Activated CD4-positive, alpha-beta T cell treated with anti-CD3 and anti-CD28 coated beads, Interleukin-2, amount 50 U/mL, for 1 hour (primary cell): ENCODE results near the gene CRY2.

Experiments used
- DNase-seq: peaks from one replicate; pipeline ENCODE4 v3.0.0-alpha.2; 2020

Gene CRY2

DNA sequence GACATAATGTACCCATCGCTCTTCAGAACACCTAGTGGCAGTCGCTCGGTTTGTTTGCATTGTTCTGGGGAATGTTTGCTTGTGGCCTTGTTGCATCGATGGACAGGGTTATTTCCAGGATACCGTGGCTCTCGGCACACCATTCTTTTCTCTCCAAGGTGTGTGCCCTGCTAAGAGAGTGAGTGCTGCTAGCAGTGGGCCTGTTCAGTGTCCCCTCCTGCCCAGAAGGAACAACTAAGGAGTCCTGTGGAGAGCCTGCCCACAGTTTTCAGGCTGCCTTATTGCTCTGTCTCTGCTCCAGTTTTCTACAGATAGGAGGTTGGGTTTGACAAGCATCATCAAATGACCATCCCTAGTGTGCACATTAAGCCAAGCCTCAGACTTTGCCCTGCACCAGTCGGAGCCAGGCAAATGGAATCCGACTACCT is 1.4 kb downstream of the CRY2 start:
- no peak for DNase-seq

DNA sequence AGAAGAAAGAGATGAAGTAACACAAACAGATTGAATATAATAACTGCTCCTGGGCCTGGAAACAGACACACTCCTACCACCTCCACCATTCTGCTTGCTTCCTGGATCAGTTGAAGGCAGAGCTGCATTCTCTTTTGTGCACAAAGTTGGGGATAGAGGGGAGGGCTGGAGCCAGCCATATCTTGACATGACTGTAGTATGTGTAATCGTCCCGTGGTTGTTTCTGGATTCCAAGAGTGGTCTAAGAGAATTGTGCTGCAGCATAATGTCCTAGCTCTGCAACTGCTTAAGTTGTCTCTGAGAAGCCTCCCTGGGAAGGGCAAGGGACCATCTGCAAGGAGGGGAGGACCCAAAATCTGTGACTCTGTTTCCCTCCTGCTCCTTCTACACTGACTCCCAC is 3.2 kb downstream of the CRY2 start:
- DNase-seq, result no peak

DNA sequence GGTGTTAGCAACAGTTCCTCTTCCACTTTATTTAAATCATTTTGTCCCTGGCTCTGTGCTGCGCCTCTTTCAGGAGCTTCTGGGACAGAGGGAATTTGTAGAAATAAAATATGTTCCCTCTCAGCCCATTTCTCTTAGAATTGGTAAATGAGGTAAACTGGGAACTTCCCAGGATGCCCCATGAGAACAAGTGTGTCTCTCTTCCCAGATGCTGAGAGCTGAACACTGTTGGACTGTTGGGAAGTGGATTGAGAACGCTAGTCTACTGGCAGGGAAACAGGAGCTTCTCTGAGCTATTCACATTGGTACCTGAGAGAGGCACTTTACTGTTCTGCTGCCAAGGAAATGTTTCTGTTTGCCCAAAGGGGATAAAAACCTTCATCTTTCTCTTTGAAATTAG is 4.0 kb downstream of the CRY2 start:
- DNase-seq, result no peak

DNA sequence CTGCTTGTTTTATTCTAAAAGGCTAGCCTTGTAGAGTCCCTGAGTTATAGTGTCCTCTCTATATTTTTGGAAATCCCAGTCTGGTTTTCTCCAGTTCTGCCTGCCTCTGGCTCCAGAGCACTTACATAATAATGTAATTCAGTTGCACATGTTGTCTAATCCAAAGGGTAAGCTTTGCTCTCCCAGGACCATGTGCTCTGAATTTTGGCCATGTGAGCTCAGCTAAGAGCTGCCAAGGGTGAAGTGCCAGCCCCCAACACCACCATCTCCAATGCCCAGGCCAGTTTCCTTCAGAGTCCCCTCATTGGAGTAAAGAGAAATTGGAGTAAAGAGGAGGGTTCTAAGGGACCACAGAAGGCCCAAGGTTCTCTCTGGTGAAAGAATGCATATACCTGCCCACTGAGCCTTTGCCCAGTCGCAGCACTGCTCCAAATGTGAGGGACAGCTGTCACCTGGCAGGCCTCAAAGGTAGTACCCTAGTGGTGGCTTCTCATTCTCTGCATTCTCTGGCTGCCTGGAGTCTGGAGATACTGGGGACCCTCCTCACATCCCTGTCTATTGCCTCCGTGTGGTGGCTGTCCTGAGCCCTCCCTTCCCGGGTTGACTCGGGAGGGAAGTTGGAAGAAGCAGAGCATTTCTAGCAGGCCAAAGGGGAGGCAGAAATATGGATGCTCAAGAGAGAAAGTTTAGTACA is 4.9 kb downstream of the CRY2 start:
- DNase-seq, result no peak

DNA sequence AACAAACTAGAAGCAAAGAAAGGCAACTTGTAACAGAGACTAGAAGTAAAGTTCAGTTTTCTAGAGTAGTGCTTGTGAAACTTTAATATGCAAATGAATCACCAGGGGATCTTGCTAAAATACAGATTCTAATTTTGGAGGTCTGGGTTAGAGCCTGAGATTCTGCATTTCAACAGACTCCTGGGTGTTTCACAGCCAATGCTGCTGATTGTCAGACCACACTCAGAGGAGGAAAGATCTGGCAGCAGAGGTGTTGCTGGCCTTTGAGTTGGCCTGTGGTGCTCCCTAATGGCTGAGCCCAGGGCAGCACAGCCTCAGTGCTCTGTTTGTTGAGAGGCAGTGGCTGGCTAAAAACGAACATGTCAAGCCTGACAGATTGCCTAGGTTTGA is 5.4 kb downstream of the CRY2 start:
- no peak for DNase-seq

DNA sequence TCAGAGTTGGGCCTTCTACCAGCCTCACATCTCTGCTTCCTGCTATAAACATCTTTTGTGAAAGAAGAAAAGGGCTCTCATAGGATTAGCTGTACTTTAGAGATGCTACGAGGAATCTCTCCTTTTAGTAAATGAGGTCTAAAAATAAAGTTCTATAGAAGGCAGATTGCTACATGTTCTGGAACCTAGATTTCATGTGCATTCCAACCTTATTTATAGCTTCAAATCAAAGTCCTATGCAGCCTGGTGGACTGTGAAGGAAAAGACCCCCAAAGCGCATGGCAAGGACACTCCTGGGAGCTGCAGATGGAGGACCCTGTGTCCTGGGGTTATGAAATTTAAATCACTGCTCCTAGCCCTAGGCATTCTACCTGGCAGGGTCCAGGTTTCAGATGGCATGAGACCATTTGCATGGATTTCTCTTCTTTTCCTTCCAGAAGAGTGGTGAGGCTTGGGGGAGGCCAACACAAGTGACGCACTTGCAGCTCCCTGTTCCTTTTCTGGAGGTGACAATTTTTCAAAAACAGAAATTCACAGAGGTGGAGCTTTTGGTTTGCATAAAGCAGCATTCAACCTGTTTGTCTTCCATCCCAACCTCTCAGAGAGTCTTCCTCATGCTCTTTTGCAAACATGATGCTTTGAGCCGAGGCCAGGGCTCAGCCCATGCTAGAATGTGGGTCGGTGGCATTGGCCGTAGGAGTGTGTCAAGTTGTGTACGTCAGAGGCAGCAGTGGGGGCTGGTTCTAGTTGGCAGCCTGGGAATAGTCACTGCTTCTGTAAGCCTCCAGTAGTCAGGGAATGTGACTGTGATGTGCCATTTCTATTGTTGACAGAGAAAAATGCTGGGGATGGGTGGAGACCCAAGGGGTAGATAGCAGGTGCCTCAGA is 6.3 kb downstream of the CRY2 start:
- DNase-seq, result no peak

DNA sequence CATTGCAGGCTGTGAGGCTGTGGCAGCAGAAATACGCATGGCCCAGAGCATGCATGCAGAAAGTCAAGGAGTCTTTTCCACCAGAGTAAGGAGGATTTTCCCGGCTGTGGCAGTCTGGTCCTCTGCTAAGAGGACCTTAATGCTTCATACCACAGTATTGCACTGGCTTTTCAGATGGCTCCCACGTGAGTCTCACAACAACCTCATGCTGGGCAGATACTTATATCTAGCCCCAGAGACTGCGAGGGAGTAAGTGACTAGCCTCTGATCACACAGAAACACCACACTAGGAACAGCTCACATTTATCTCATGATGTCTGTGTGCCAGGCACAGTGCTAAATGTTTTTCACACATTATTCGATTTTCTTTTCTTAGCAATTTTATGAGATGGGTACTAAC is 8.0 kb downstream of the CRY2 start:
- DNase-seq, result no peak

DNA sequence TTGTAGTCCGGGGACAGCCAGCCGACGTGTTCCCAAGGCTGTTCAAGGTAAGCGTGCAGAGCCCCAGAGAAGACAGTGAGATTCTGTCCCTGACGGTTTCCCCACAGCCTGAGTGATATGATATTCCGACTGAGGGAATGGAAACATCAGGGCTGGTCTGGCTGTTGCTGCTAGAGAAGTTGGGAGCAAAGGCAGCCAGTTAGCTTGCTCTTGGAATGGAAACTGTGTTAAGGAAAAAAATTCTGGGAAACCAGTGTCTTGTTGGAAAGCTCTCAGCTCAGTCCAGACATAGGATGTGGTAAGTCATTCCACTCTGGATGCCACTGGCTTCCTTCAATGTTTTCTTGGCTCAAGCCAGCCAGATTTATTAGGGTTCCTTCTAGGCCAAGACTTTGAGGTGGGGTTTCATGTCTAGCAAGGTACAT is 8.8 kb downstream of the CRY2 start:
- no peak for DNase-seq

DNA sequence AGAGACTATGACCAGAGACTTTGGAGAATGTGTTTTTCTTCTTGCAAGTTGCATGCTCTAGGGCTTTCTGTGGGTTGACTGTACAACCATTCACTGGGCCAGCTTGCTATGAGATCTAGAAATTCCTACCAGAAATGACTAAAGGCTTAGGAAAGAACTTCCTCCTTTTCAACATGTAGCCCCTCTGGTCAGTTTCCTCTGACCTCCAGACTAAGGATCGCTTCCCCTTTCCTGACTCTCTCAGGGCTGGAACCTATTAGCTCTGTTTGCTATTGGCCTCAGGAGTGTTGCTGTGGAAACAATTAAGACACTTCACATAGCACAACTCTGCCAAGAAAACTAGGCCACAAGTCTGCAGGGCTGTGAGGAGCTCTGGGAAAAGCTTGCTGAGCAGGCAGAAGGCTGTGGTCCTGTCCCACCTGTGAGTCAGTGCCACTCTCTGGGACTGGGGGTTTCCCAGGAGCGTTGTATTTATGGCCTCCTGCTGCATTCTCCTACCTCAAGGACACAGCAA is 10.7 kb downstream of the CRY2 start:
- no peak for DNase-seq

DNA sequence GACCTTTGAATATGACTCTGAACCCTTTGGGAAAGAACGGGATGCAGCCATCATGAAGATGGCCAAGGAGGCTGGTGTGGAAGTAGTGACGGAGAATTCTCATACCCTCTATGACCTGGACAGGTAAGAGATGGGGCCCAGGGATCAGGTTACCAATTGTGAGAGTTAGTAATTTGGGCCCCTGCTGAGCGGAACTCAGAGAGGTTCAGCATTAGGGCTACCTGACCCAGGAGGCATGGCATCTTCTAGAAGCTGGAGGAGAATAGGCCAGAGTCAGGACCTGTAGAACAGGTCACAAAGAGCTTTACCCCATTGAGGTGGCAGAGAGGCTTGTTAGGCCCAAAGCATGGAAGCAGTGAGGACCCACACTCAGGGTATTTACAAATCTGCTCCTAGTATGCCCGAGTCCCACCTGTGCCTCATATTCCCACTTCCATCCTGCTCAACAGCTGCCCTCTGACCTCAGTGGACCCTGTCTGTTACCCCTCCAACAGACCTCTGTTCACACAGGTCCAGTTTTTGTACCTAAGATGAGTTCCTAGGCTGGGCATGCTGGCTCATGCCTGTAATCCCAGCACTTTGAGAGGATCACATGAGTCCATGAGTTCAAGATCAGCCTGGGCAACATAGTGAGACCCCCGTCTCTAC is 11.6 kb downstream of the CRY2 start:
- DNase-seq, result no peak

DNA sequence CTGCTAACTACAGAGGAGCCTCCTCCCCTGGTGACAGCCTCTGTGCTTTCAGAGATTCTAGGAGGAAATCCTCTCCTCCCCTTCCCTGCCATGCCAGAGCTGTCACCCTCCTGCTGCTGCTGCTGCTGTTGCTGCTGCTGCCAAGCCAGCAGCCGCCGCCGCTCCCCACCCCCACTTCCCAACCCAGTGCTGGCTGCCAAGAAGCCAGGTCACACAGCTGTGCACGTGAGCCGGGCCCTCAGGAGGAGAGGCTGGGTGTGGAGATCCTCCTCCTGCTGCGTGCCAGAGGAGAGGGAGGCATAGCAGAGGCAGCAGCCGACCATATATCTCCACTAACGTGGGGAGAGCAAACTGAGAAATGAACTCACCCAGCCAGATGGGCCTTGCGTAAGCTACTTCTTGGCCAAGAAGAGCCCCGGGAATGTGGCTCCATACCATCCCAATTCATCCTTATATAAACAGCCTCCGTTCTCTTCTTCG is 12.4 kb downstream of the CRY2 start:
- no peak for DNase-seq

DNA sequence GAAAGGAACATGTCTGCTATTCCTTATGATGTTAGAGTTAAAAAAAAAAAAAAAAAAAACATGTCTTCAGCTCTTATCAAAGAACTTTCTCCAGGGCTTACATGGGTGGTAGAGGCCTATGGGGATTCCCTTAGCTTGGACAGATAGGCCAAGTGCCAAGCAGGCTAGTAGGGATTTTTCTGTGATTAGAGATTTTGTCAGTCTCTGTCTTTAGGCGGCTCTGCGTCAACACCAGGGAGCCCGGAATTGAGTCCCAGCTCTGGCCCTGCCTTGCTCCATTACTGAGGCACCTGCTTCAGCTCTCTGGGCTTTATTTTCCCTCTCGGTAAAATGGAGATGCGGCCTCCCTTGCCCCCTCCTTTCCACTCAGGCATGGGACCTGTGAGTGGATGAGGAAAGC is 13.1 kb downstream of the CRY2 start:
- no peak for DNase-seq

DNA sequence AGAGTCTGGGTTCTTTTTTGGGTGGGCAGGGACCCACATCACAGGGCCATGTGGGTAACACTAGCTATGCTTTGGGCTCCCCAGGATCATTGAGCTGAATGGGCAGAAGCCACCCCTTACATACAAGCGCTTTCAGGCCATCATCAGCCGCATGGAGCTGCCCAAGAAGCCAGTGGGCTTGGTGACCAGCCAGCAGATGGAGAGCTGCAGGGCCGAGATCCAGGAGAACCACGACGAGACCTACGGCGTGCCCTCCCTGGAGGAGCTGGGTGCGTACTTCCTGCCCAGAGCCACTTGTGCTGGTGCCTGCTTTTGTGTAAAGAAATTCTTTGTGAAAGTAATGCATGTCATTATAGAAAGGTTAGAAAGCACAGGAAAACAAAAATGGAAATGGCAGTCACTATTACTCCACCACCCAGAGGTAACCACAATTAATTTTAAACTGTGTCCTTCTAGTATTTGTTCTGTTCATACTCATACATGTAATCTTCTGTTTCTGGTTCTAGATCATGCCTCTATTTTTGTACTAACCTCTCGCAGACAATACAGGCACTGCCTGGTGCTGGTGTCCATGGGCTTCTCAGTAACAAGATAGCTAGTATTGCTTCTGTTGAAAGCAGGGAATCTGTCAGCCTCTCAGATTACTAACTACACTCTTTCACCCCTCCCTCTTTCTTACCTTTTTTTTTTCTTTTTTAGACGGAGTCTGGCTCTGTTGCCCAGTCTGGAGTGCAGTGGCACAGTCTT is 13.7 kb downstream of the CRY2 start:
- no peak for DNase-seq

DNA sequence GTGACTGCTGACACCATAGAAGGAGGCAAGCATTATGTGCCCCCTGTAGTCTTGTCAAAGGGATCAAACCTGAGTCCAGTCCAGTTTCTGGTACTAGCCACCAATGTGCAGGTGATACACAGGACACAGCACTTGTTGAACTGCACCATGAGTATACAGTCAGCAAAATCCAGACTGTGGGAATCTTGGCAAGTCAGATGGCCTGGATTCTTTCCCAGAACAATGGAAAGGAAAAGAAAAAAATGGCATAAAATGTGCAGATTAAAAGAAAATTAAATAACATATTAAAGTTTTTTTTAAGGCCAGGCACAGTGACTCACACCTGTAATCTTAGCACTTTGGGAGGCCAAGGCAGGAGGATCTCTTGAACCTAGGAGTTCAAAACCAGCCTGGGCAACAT is 16.8 kb downstream of the CRY2 start:
- no peak for DNase-seq

DNA sequence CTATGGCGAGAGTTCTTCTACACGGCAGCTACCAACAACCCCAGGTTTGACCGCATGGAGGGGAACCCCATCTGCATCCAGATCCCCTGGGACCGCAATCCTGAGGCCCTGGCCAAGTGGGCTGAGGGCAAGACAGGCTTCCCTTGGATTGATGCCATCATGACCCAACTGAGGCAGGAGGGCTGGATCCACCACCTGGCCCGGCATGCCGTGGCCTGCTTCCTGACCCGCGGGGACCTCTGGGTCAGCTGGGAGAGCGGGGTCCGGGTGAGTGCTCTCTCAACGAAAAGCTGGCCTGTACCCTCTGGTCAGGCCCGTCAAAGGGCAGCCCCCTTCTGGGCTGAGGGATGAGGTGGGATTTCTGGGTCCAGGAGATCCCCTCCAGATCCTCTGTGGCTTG is 22.3 kb downstream of the CRY2 start:
- no peak for DNase-seq

DNA sequence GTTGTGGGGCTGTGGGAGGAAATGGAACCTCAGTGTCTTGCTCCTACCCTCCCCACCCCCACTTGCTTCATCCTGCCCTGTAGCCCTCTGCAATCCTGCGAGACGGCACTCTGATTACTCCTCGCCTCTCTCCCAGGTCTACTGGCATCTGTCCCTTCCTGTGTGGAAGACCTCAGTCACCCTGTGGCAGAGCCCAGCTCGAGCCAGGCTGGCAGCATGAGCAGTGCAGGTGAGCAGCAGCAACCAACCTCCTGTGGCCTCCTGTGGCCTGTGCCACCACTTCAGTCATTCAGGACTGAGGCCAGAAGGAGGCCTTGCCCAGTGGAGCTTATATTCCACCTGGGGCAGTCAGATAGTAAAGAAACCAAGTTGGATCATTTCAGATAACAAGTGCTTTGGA is 23.4 kb downstream of the CRY2 start:
- no peak for DNase-seq

DNA sequence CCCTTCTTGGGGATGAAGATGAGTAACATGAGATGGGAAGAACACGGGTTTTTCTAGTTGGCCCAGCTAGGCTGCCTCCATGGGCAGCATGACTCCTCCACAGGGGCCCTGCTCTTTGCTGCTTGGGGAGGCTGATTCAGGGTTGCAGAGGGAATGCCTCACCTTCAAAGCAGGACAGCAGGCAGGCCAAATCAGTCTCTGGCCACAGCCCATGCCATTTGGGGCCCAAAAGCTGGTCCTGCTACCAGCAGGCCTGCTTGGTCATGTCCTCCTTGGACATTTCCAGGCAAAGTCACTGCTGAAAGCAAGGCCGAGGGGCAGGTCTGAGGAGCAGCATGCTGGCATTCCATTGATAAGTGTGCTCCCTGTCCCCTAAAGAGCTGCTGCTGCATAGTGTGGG is 24.4 kb downstream of the CRY2 start:
- DNase-seq, result no peak

DNA sequence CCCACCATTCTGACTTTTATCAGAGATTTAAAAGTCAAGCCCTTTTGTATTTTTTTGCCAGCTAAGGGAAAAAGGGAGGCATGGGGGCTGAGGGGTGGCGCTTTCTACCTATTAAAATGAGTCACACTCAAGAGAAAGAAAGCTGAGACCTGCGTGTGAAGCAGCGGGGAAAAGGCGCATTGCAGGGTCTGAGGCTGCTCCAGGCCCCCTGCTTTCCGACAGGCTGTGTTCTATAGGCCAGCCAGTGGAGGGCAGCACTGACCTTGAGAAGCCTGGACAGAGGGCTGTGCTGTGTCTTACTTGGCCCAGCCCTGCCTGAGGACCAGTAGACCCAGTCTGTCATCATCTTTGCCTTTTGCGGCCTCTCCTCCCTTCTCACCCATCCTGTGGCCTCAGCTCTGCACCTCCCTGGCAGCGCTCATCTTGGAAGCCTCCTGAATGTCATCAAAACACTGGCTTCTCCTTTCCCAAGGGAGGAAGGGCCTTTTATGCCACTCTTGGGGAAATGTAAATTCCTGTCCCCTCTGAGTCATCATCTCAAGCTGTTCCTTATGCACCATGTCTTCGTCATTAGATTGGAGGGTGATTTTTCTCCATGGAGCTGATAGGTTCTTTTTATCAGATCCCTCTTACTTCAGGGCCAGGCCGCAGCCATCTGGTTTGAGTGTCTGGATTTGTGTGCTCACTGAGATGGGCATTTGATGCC is 25.5 kb downstream of the CRY2 start:
- peak; percentile 31 for DNase-seq

DNA sequence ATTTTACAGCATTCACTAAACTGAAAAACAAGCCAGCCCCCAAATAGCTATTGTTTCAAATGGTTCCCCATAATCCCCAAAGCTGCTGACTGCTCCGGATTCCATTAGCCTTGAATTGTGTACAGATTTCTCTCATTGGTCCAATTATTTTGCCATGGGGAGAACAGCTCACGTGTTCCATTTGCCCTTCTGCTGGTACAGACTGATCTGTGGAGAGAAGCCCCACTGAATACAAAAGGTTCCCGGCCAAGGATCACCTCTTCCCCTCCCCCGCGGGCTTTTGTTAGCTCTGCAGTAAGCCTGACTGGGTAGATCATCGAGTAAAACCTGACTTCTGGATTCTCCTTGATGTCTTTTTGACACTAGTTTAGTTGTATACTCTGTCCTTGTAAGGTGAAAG is 29.1 kb downstream of the CRY2 start:
- no peak for DNase-seq

DNA sequence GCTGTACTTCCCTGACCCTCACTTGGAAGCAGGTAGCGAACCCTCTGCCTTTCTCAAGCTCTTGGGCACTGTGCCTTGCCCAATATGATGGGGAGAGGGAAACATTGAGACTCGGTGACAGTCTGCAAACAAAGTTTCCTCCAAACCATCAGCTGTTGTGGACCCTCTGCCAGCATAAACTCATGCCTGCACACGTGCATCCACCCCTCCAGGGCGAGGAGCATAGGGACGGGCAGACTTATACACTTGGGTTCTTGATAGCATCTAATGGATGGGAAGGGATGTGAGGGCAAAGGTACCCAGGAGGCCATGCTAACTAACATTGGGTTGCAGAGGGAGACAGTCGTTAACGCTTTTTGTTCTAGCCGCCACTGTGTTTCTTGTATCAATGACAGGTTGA is 29.9 kb downstream of the CRY2 start:
- DNase-seq, result no peak

DNA sequence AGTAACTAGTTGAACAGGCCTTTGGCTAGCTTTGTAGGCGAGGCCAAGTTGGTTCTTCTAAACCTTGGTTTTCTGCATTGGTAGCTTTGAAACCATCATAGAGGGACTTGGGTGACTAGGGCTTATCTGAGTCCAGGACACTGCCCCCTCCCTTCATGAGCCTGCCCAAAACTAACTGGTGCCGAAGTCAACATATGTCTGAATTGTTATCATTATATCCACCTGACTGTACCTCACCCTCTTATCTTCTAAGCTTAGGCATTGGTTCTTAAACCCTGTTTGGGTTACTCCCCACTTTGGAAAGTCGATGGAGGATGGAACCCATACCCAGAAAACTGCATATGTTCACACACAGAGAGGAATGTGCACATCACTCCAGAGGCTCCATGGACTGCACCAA is 30.6 kb downstream of the CRY2 start:
- DNase-seq, result no peak
